HepG2 (cell line): Measurements from ENCODE around the gene IPO8. TPM values are rescaled to one million over a fixed set of nuclear protein-coding genes. Genes with fewer than 3 reads are reported as not detected.

ENCODE experiments used
- GFI1 ChIP-seq: sonication (generic); formaldehyde crosslinking; IDR thresholded peaks from 2 replicates; pipeline ENCODE4 v1.5.0; 2020; ENCODE audit warnings: missing genetic modification reagents, mild to moderate bottlenecking, borderline replicate concordance
- GLI4 ChIP-seq: sonication (generic); formaldehyde crosslinking; IDR thresholded peaks from 2 replicates; pipeline ENCODE4 v1.5.1; 2020; ENCODE audit warnings: missing genetic modification reagents, mild to moderate bottlenecking, moderate library complexity, borderline replicate concordance
- KAT7 ChIP-seq: IDR thresholded peaks from 2 replicates; pipeline ENCODE4 v1.6.1; 2018; ENCODE audit warnings: borderline replicate concordance, missing compliant biosample characterization
- MEIS2 ChIP-seq: sonication (generic); formaldehyde crosslinking; IDR thresholded peaks from 2 replicates; pipeline ENCODE4 v1.9.0; 2021; ENCODE audit warnings: mild to moderate bottlenecking, missing genetic modification reagents
- MYNN ChIP-seq: sonication (generic); formaldehyde crosslinking; IDR thresholded peaks from 2 replicates; pipeline ENCODE4 v1.4.0; 2020; ENCODE audit warnings: mild to moderate bottlenecking, low read depth, missing genetic modification reagents
- NFYB ChIP-seq: sonication (generic); formaldehyde crosslinking; IDR thresholded peaks from 2 replicates; pipeline ENCODE4 v1.4.0; 2020; ENCODE audit warnings: missing genetic modification reagents
- NR2F6 ChIP-seq, 2 experiments: IDR thresholded peaks; 2 replicates each; pipeline ENCODE4 v1.6.1; 2016; ENCODE audit warnings: antibody characterized with exemption in 1 of 2, mild to moderate bottlenecking in 1 of 2
- NR3C1 ChIP-seq: sonication (generic); formaldehyde crosslinking; IDR thresholded peaks from 2 replicates; pipeline ENCODE4 v1.4.0; 2020; ENCODE audit warnings: missing genetic modification reagents
- PHF20 ChIP-seq: sonication (generic); formaldehyde crosslinking; IDR thresholded peaks from 2 replicates; pipeline ENCODE4 v1.5.0; 2020; ENCODE audit warnings: mild to moderate bottlenecking, missing genetic modification reagents
- RARA ChIP-seq: IDR thresholded peaks from 2 replicates; pipeline ENCODE4 v1.6.1; 2016; ENCODE audit warnings: missing genetic modification reagents, missing compliant biosample characterization
- RFX1 ChIP-seq: fragments of 450-650 bp; IDR thresholded peaks from 2 replicates; pipeline ENCODE4 v1.6.1; 2017
- RXRB ChIP-seq: IDR thresholded peaks from 2 replicates; pipeline ENCODE4 v1.6.1; 2016; ENCODE audit warnings: borderline replicate concordance, missing genetic modification reagents, missing compliant biosample characterization
- SETDB1 ChIP-seq: sonication (generic); formaldehyde crosslinking; IDR thresholded peaks from 2 replicates; pipeline ENCODE4 v1.5.1; 2020; ENCODE audit warnings: missing genetic modification reagents, mild to moderate bottlenecking, borderline replicate concordance
- SOX6 ChIP-seq, 2 experiments: fragments of 450-650 bp in 1 of 2; sonication (generic) in 1 of 2; formaldehyde crosslinking in 1 of 2; IDR thresholded peaks; 2 replicates each; pipeline versions ENCODE4 v1.4.0 to v1.6.1; 2017 to 2020; ENCODE audit warnings: antibody characterized with exemption in 1 of 2, mild to moderate bottlenecking in 1 of 2, missing genetic modification reagents in 1 of 2
- SSRP1 ChIP-seq: IDR thresholded peaks from 2 replicates; pipeline ENCODE4 v1.6.1; 2016; ENCODE audit warnings: control low read depth
- TRIM24 ChIP-seq: sonication (generic); formaldehyde crosslinking; IDR thresholded peaks from 2 replicates; pipeline ENCODE4 v1.8.0; 2022; ENCODE audit warnings: mild to moderate bottlenecking, missing genetic modification reagents
- ZBTB42 ChIP-seq: sonication (generic); formaldehyde crosslinking; IDR thresholded peaks from 2 replicates; pipeline ENCODE4 v1.5.0; 2020; ENCODE audit warnings: mild to moderate bottlenecking, missing genetic modification reagents
- ZNF101 ChIP-seq: sonication (generic); formaldehyde crosslinking; IDR thresholded peaks from 2 replicates; pipeline ENCODE4 v1.4.0; 2020; ENCODE audit warnings: mild to moderate bottlenecking, low read depth, missing genetic modification reagents, borderline replicate concordance
- ZNF264 ChIP-seq: sonication (generic); formaldehyde crosslinking; IDR thresholded peaks from 2 replicates; pipeline ENCODE4 v1.4.0; 2020; ENCODE audit warnings: missing genetic modification reagents
- ZNF326 ChIP-seq: sonication (generic); formaldehyde crosslinking; IDR thresholded peaks from 2 replicates; pipeline ENCODE4 v1.4.0; 2020; ENCODE audit warnings: missing genetic modification reagents, borderline replicate concordance
- ZNF430 ChIP-seq: sonication (generic); formaldehyde crosslinking; IDR thresholded peaks from 2 replicates; pipeline ENCODE4 v1.9.0; 2021; ENCODE audit warnings: mild to moderate bottlenecking, missing genetic modification reagents
- polyA plus RNA-seq, 8 experiments: library from polyadenylated mRNA; depleted of rRNA in 3 of 8; stranded (reverse) in 7 of 8; unstranded in 1 of 8; fragments of >200 nt; fragmentation: Illumina TruSeq in 4 of 8; extraction: Trizol in 4 of 8; gene quantifications; 2 replicates each; pipeline versions ENCODE4 v1.2.1 to v1.2.3, GENCODE V29; 2011 to 2016; ENCODE audit warnings: low read depth in 4 of 8, missing spikeins in 1 of 8, mixed read lengths in 1 of 8; ENCODE audit not compliant: insufficient read depth in 1 of 8
- total RNA-seq, 5 experiments: library from RNA; depleted of rRNA; stranded (reverse); fragments of >200 nt; fragmentation: Illumina TruSeq; extraction: Trizol; gene quantifications; 2 replicates each; pipeline ENCODE4 v1.2.3, GENCODE V29; 2016; ENCODE audit warnings: low read depth in 1 of 5
- TF ChIP-seq, protein P1 (sequence below): sonication (generic); formaldehyde crosslinking; IDR thresholded peaks from 2 replicates; pipeline ENCODE4 v1.5.0; 2020; ENCODE audit warnings: missing genetic modification reagents
- TF ChIP-seq, protein P2 (sequence below): sonication (generic); formaldehyde crosslinking; IDR thresholded peaks from 2 replicates; pipeline ENCODE4 v1.4.0; 2020; ENCODE audit warnings: missing genetic modification reagents
- TF ChIP-seq, protein P3 (sequence below): sonication (generic); formaldehyde crosslinking; IDR thresholded peaks from 2 replicates; pipeline ENCODE4 v1.4.0; 2020; ENCODE audit warnings: low read depth, mild to moderate bottlenecking, missing genetic modification reagents

IPO8 gene
- total and polyA plus RNA-seq, 2 of the 13 experiments (the other 11 are each of a cell fraction or from before 2014, with no cell fraction given): 6.3 to 21.8 TPM

DNA sequence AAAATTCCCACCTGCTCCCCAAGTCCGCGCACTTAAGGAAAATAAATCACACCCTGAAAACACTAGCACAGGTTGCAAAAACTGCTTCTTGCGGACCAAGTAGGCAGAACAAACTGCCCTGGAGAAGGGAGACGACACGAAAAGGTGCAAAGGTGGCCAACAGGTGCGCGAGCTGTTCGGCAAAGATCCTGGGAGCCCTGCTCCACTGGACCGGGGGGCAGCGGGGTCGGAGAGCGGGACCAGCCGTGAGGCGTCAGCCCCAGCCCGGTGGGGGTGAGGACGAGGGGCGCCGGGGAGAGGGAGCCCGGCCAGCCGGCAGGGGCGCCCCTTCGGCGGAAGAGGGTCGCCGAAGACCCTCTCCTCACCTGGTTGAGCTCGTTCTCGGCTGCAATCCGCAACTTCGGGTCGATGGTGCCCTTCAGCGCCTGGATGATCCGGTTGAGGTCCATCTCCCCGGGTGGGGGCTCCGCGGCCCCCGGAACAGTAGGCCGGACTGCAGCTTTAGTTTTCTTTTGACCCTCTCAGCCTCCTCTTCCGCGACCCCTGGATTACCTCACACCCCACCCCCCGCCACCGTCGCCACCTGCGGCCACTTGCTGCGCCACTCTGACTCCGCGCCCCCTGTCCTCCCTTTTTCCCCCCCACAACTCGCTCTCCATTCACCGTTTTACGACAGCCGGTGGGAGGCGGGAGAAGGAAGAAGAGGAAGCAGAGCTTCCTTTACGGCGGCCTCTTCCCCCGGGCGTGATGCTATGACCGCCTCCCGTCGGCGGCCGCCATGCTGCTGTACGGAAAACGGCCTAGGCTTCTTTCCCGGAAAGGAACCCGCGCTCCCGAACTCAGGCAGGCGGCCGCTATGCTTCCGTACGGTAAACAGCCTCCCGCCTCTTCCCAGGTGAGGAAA, at the start of gene IPO8 (continued):
- TF ChIP-seq MYNN: no peak
- no peak for TF ChIP-seq RFX1
- TF ChIP-seq PHF20 (CRISPR knock-in tag): peak; percentile 80
- no peak for TF ChIP-seq ZNF101
- peak; percentile 62; the same call in 1 of the 2 replicates for TF ChIP-seq KAT7
- TF ChIP-seq GFI1: peak; percentile 44; the same call in 1 of the 2 replicates
- no peak for TF ChIP-seq RARA
- TF ChIP-seq MEIS2 (CRISPR knock-in tag): no peak
- TF ChIP-seq TRIM24: no peak
- no peak for TF ChIP-seq ZNF430 (CRISPR knock-in tag)
- TF ChIP-seq, protein P1, sequence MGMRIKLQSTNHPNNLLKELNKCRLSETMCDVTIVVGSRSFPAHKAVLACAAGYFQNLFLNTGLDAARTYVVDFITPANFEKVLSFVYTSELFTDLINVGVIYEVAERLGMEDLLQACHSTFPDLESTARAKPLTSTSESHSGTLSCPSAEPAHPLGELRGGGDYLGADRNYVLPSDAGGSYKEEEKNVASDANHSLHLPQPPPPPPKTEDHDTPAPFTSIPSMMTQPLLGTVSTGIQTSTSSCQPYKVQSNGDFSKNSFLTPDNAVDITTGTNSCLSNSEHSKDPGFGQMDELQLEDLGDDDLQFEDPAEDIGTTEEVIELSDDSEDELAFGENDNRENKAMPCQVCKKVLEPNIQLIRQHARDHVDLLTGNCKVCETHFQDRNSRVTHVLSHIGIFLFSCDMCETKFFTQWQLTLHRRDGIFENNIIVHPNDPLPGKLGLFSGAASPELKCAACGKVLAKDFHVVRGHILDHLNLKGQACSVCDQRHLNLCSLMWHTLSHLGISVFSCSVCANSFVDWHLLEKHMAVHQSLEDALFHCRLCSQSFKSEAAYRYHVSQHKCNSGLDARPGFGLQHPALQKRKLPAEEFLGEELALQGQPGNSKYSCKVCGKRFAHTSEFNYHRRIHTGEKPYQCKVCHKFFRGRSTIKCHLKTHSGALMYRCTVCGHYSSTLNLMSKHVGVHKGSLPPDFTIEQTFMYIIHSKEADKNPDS (CRISPR knock-in tag): no peak
- TF ChIP-seq SETDB1: no peak
- TF ChIP-seq NFYB (CRISPR knock-in tag): no peak
- peak; percentile 23; the same call in 1 of the 2 replicates for TF ChIP-seq ZBTB42 (CRISPR knock-in tag)
- TF ChIP-seq, protein P2, sequence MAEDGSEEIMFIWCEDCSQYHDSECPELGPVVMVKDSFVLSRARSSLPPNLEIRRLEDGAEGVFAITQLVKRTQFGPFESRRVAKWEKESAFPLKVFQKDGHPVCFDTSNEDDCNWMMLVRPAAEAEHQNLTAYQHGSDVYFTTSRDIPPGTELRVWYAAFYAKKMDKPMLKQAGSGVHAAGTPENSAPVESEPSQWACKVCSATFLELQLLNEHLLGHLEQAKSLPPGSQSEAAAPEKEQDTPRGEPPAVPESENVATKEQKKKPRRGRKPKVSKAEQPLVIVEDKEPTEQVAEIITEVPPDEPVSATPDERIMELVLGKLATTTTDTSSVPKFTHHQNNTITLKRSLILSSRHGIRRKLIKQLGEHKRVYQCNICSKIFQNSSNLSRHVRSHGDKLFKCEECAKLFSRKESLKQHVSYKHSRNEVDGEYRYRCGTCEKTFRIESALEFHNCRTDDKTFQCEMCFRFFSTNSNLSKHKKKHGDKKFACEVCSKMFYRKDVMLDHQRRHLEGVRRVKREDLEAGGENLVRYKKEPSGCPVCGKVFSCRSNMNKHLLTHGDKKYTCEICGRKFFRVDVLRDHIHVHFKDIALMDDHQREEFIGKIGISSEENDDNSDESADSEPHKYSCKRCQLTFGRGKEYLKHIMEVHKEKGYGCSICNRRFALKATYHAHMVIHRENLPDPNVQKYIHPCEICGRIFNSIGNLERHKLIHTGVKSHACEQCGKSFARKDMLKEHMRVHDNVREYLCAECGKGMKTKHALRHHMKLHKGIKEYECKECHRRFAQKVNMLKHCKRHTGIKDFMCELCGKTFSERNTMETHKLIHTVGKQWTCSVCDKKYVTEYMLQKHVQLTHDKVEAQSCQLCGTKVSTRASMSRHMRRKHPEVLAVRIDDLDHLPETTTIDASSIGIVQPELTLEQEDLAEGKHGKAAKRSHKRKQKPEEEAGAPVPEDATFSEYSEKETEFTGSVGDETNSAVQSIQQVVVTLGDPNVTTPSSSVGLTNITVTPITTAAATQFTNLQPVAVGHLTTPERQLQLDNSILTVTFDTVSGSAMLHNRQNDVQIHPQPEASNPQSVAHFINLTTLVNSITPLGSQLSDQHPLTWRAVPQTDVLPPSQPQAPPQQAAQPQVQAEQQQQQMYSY (CRISPR knock-in tag): no peak
- TF ChIP-seq SSRP1 (CRISPR knock-in tag): no peak
- TF ChIP-seq NR3C1 (CRISPR knock-in tag): no peak
- TF ChIP-seq GLI4 (CRISPR knock-in tag): peak; percentile 58; the same call in 1 of the 2 replicates
- TF ChIP-seq, protein P3, sequence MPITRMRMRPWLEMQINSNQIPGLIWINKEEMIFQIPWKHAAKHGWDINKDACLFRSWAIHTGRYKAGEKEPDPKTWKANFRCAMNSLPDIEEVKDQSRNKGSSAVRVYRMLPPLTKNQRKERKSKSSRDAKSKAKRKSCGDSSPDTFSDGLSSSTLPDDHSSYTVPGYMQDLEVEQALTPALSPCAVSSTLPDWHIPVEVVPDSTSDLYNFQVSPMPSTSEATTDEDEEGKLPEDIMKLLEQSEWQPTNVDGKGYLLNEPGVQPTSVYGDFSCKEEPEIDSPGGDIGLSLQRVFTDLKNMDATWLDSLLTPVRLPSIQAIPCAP: no peak
- TF ChIP-seq NR2F6 (IDR thresholded peaks at IDR 0.05): peak; percentile 22; the same call in 1 of the 2 replicates
- TF ChIP-seq NR2F6 (CRISPR knock-in tag; IDR thresholded peaks at IDR 0.05): no peak
- no peak for TF ChIP-seq SOX6 (IDR thresholded peaks at IDR 0.05)
- TF ChIP-seq SOX6 (CRISPR knock-in tag; IDR thresholded peaks at IDR 0.05): no peak; the same call in 1 of the 2 replicates
- TF ChIP-seq ZNF264 (CRISPR knock-in tag): peak; percentile 51; the same call in 1 of the 2 replicates
- no peak for TF ChIP-seq ZNF326 (CRISPR knock-in tag)
- peak; percentile 9; the same call in 1 of the 2 replicates for TF ChIP-seq RXRB (CRISPR knock-in tag)
